Testis (tissue), 2 donors: ENCODE data around the gene FKBP7.

Experiments
- POLR2A ChIP-seq: fragments of 450-650 bp; IDR thresholded peaks from one replicate; pipeline ENCODE4 v1.6.1; 2017; ENCODE audit warnings: antibody characterized with exemption, mild to moderate bottlenecking, moderate library complexity
- TF ChIP-seq, protein P1 (sequence below), 3 experiments: fragments of 450-650 bp in 2 of 3; fragments of 200-600 bp in 1 of 3; sonication (generic) in 1 of 3; IDR thresholded peaks; one replicate each; pipeline ENCODE4 v1.5.1; 2016 to 2019; ENCODE audit warnings: antibody characterized with exemption in 3 of 3, mild to moderate bottlenecking in 2 of 3, moderate library complexity in 1 of 3

DNA sequence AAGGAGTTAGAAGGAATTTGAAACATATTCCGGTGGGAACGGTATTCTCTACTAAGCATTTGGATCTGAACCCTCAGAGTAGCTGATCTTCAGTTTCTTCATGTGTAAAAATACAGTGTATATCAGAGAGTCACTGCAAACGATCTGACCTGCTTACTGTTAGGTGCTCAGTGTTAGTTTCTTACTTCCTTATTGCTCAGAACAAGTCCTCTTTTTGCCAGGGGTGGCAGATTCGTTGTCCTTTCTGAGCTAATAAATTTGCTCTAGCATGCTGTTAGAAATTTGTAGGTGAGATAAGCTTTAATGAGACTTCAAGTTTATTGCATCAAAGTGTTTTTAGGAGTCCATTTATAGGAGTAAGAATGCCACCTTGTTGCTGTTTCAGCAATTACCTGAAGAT, 17.6 kb upstream of the FKBP7 start:
- TF ChIP-seq, protein P1, sequence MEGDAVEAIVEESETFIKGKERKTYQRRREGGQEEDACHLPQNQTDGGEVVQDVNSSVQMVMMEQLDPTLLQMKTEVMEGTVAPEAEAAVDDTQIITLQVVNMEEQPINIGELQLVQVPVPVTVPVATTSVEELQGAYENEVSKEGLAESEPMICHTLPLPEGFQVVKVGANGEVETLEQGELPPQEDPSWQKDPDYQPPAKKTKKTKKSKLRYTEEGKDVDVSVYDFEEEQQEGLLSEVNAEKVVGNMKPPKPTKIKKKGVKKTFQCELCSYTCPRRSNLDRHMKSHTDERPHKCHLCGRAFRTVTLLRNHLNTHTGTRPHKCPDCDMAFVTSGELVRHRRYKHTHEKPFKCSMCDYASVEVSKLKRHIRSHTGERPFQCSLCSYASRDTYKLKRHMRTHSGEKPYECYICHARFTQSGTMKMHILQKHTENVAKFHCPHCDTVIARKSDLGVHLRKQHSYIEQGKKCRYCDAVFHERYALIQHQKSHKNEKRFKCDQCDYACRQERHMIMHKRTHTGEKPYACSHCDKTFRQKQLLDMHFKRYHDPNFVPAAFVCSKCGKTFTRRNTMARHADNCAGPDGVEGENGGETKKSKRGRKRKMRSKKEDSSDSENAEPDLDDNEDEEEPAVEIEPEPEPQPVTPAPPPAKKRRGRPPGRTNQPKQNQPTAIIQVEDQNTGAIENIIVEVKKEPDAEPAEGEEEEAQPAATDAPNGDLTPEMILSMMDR (IDR thresholded peaks at IDR 0.05), result no peak
- no peak for TF ChIP-seq POLR2A
